HL-60 (cell line): ENCODE results near the gene DOCK10.

Source experiments
- DNase-seq, 2 experiments: peaks; one replicate each; pipeline ENCODE4 v3.0.0-alpha.2; 2010 to 2020; ENCODE audit warnings: low read depth in 1 of 2, low spot score in 1 of 2
- H3K27ac ChIP-seq: fragments of 250-450 bp; sonication (Bioruptor Pico); replicated peaks from 2 replicates; pipeline ENCODE4 v1.5.1; 2020; ENCODE audit warnings: mild to moderate bottlenecking, moderate library complexity
- H3K27me3 ChIP-seq: fragments of 250-450 bp; sonication (Bioruptor Pico); 2 replicates; pipeline ENCODE4 v1.5.1; 2021; ENCODE audit warnings: mild to moderate bottlenecking, moderate library complexity; ENCODE audit not compliant: insufficient read depth, poor library complexity, severe bottlenecking
- H3K4me3 ChIP-seq: replicated peaks from 2 replicates; pipeline ENCODE4 v1.5.1; 2011; ENCODE audit warnings: mild to moderate bottlenecking, control low read depth, low read length; ENCODE audit not compliant: insufficient read depth
- CTCF ChIP-seq: IDR thresholded peaks from one replicate; pipeline ENCODE4 v1.5.1; 2011; ENCODE audit warnings: low read length, control low read depth, inconsistent platforms; ENCODE audit not compliant: insufficient read depth
- GABPA ChIP-seq: IDR thresholded peaks from 2 replicates; pipeline ENCODE4 v1.6.1; 2012; ENCODE audit warnings: low read depth
- POLR2AphosphoS5 ChIP-seq: IDR thresholded peaks from 2 replicates; pipeline ENCODE4 v1.6.1; 2012; ENCODE audit warnings: low read depth
- REST ChIP-seq: IDR thresholded peaks from 2 replicates; pipeline ENCODE4 v1.6.1; 2012; ENCODE audit warnings: low read depth; ENCODE audit not compliant: insufficient replicate concordance
- SPI1 ChIP-seq: IDR thresholded peaks from 2 replicates; pipeline ENCODE4 v1.6.1; 2012; ENCODE audit warnings: low read depth, mild to moderate bottlenecking, borderline replicate concordance

Gene DOCK10

GRCh38 chr2:225002656-225003045 is 39.6 kb downstream of the DOCK10 start:
- DNase-seq: no peak
- no peak overlapping the region for H3K27ac ChIP-seq
- TF ChIP-seq GABPA (no peak), SPI1 (no peak), POLR2AphosphoS5 (no peak), CTCF (no peak), REST (no peak)
- no peaks in the 10 kb centered on the region for H3K27me3 ChIP-seq
- no peak overlapping the region for H3K4me3 ChIP-seq

GRCh38 chr2:225002039-225002655 is 40.1 kb downstream of the DOCK10 start:
- H3K4me3 ChIP-seq: no peak overlapping the region
- peak in 1 of 2 experiments; percentile 64 for DNase-seq
- TF ChIP-seq CTCF (peak; percentile 62), GABPA (no peak)
- no peaks in the 10 kb centered on the region for H3K27me3 ChIP-seq
- no peak overlapping the region for H3K27ac ChIP-seq

- Histone ChIP-seq H3K4me3 (no peak overlapping the region), H3K27me3 (no peaks in the 10 kb centered on the region), H3K27ac (no peak overlapping the region)
- TF ChIP-seq SPI1: no peak
- TF ChIP-seq CTCF: no peak
- TF ChIP-seq REST: no peak
- TF ChIP-seq GABPA: no peak
- no peak for TF ChIP-seq POLR2AphosphoS5
- no peak for DNase-seq
Observed at GRCh38 chr2:224999754-225000153, 42.5 kb downstream of the DOCK10 start.

GRCh38 chr2:224999321-224999720 is 42.9 kb downstream of the DOCK10 start:
- DNase-seq: no peak
- H3K4me3 ChIP-seq: no peak overlapping the region
- H3K27me3 ChIP-seq: no peaks in the 10 kb centered on the region
- TF ChIP-seq REST (no peak), SPI1 (no peak), POLR2AphosphoS5 (no peak), CTCF (no peak), GABPA (no peak)
- no peak overlapping the region for H3K27ac ChIP-seq
